HG02623 (cell line): ENCODE results near the gene PIP5K1C.
"Not testable (repeated sequence)": the region's sequence is repeated elsewhere in the genome, so short reads cannot be mapped to it uniquely, and the experiment has no call there.

Source experiments
- ATAC-seq: cut with Tn5 transposase; IDR thresholded peaks from one replicate; pipeline ENCODE4 v1.9.1; 2021; ENCODE audit warnings: moderate library complexity; ENCODE audit not compliant: unreplicated experiment

PIP5K1C gene

GRCh38 chr19:3648037-3648905 lies 52.0 kb downstream of the PIP5K1C start:
- ATAC-seq = no peak

GRCh38 chr19:3647102-3647501 lies 53.2 kb downstream of the PIP5K1C start:
- ATAC-seq = not testable (repeated sequence)

GRCh38 chr19:3646336-3647092 lies 53.8 kb downstream of the PIP5K1C start:
- ATAC-seq = no peak

- no peak for ATAC-seq
Measured at GRCh38 chr19:3645726-3646125, 54.5 kb downstream of the PIP5K1C start.

GRCh38 chr19:3645067-3645396 lies 55.2 kb downstream of the PIP5K1C start:
- ATAC-seq = no peak

DNA sequence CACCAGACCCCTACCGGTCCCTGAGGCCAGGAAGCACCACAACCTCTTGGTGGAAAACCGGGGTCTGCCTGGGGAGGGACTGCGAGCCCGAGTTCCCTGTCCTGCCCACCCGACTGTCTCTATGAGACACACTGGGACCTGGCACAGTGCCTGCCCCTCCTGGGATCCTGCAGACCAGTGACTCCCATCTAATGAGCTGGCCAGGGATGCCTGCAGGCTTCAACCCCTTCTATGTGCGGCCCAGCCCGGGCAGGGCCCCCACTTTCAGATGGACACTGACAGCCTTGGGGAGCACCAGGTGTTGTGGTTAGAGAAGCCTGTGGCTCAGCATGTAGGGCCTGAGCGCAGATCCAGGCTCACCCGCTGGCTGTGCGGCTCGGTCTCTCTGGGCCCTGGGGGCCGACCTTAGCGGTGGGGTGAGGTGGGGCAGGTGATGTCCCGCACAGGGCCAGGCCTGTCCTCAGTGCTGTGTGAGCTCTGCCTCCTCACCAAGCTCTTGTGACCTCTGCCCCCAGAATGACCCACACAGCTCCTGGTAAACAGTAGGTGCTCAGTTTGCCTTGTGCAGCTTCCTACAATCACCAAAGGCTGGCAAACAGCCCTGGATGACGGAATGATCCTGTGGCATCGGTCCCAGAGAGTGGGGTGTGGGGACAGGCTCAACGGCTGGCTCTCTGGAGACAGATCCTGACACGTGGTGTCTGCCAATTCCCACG lies 55.8 kb downstream of the PIP5K1C start:
- ATAC-seq = no peak

GRCh38 chr19:3643674-3644313 lies 56.5 kb downstream of the PIP5K1C start:
- no peak for ATAC-seq

- no peak for ATAC-seq
Measured at GRCh38 chr19:3642987-3643673, 57.1 kb downstream of the PIP5K1C start.

DNA sequence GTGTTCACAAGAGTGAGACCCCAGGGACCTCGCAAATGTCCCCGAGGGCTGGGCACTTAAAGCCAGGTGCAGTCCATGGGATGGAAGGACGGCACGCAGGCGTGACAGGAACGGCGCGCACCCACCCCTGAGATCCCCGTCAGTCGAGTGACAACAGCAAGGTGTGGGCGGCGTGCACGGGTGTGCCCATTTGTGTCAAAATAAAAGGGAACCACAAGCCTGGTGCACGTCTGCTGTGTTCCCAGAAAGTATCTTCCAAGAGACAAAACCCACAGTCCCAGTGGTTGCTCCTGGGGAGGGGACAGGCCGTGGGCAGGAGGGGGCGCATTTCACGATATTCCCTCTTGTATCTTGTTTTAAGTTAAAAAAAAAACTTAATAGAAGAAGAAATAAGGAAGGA lies 58.0 kb downstream of the PIP5K1C start:
- ATAC-seq = no peak

- ATAC-seq = no peak
Measured at GRCh38 chr19:3641515-3642269, 58.6 kb downstream of the PIP5K1C start.

DNA sequence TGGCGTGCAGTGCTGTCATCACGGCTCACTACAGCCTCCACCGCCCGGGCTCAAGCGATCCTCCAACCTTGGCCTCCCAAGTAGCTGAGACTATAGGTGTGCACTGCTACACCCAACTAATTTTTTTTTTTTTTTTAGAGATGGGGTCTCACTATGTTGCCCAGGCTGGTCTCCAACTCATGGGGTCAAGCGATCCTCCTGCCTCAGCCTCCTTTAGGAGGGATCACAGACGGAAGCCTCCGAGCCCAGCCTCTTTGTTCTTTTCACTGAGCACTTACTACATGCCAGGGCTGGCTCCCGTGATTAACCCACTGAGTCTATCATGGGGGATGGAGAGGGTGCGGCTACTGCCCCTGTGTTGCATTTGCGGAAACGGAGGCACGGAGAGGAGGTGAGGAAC lies 60.8 kb downstream of the PIP5K1C start:
- no peak for ATAC-seq

GRCh38 chr19:3638208-3639193 lies 61.8 kb downstream of the PIP5K1C start:
- ATAC-seq = no peak

DNA sequence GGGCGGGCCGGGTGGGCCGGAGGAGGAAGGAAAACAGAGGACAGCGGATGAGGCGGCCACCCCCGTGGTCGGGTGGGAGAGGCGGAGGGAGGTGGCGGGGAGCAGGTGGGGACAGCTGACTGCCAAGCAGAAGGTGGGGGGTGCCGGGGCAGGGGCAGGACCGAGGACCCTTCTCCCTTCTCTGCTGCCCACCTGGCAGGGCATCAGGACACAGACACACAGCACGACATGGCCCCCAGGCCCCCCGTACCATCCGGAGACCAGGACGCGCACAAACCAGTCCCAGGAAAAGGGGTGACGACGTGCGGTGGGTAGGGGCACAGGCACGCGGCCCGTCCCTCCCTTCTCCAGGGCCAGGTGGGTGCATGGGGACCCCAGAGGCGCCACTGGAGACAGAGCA lies 62.6 kb downstream of the PIP5K1C start:
- no peak for ATAC-seq

GRCh38 chr19:3636962-3637361 lies 63.3 kb downstream of the PIP5K1C start:
- no peak for ATAC-seq

DNA sequence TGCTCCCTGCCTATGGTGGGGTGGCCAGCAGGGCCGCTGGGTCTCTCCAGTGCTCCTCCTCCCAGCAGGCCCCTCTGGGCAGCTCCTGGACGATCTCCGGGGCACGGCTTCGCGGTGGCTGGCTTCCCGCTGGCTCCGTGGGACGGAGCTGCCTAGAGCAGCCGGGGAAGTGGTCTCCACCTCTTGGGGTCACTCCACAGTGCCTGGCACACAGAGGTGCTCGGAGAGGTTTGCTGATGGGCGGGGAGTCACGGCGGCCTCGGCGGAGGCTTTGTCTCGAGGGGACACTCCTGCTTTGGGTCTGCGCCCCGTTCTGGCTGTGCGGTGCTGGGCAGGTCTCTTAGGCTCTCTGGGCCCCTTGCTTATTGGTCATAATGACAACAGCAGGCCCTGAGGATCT lies 63.8 kb downstream of the PIP5K1C start:
- no peak for ATAC-seq

- no peak for ATAC-seq
Measured at GRCh38 chr19:3634496-3635045, 65.7 kb downstream of the PIP5K1C start.

DNA sequence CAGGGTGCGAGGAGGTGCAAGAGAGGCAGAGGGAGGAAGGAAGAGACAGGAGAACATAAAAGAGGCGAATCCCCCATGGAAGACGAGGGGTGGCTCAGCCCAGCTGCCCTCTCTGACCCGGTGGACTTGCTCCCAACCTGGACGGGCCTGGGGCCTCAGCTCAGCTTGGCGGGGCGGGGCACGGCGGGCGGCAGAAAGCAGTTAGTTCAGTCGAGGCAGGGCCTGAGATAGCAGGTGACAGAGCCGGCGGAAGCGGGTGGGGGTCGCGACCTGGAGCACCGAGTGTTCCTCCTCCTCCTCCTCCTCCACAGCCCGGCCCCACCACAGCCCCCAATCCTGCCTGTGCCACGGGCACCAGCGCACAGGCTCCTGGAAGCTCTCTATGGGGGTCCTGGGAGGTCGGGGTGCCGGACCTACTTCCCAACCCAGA lies 66.7 kb downstream of the PIP5K1C start:
- no peak for ATAC-seq
